ENCODE measurements around the gene KCNQ1. TPM values are rescaled to one million over a fixed set of nuclear protein-coding genes. Genes with fewer than 3 reads are reported as not detected.

Gene KCNQ1
- total and polyA plus RNA-seq, 2 experiments from 2014 or later: 0.45 to 0.87 TPM

DNA sequence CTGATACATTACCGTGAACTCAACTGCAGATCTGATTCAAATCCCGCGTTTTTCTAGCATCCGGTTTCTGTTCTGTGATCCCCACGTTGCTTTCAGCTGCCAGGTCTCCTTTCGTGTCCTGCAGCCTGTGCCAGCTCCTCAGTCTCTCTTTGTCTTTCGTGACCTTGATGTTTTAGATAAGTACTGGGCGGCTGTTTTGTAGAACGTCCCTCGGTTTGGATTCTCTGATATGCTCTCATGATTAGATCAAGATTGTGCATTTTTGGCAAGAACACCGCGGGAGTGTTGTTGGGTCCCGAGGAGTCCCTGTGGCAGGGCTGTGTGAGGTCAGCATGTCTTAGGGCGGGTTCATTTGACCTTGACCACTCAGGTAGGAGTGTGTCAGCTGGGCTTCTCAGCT lies 38.6 kb downstream of the KCNQ1 start:
- Histone ChIP-seq H3K9me2 (ENCODE audit: insufficient read depth) (0 out of 2 replicates have a peak, but pooled peaks cover 3% of the 10 kb centered on the region), H3K36me3 (ENCODE audit: insufficient read depth) (peaks cover 4% of the 10 kb centered on the region; the same call in 1 of the 2 replicates), H3K4me1 (ENCODE audit: insufficient read depth) (no peaks in the 10 kb centered on the region), H2AFZ (no peak overlapping the region), H3F3A (replicated peaks; ENCODE audit: low read depth) (no peaks in the 10 kb centered on the region), H4K20me1 (replicated peaks; ENCODE audit: insufficient read depth) (no peaks in the 10 kb centered on the region), H3K4me2 (no peak overlapping the region), H3K4me3 (no peak overlapping the region), H3K79me2 (replicated peaks; ENCODE audit: insufficient read depth) (no peaks in the 10 kb centered on the region), H3K27ac (ENCODE audit: low read depth) (no peak overlapping the region), H3K27me3 (ENCODE audit: insufficient read depth) (peaks cover 80% of the 10 kb centered on the region)
- no peaks in the 10 kb centered on the region for H3K4me1 Mint-ChIP-seq
- H3K9me3 Mint-ChIP-seq: peaks cover 43% of the 10 kb centered on the region
- peaks cover 13% of the 10 kb centered on the region for H3K36me3 Mint-ChIP-seq (ENCODE audit: low read depth)
- DNase-seq (ENCODE audit: low spot score) (no peak), ATAC-seq (no peak)
- TF ChIP-seq EZH2phosphoT487 (IDR thresholded peaks at IDR 0.05; ENCODE audit: unreplicated experiment) (no peak), EZH2 (IDR thresholded peaks at IDR 0.05; ENCODE audit: low read depth, unreplicated experiment) (no peak), ZNF114 (CRISPR knock-in tag; IDR thresholded peaks at IDR 0.05) (no peak), POLR2AphosphoS5 (IDR thresholded peaks at IDR 0.05; ENCODE audit: low read depth) (no peak), CREB1 (CRISPR knock-in tag; IDR thresholded peaks at IDR 0.05; ENCODE audit: low read depth) (no peak), ETS1 (IDR thresholded peaks at IDR 0.05) (no peak), JUNB (IDR thresholded peaks at IDR 0.05; ENCODE audit: unreplicated experiment) (no peak), NANOG (IDR thresholded peaks at IDR 0.05; ENCODE audit: borderline replicate concordance) (no peak), STAT1 (IDR thresholded peaks at IDR 0.05; ENCODE audit: unreplicated experiment) (no peak), ZNF331 (CRISPR knock-in tag; IDR thresholded peaks at IDR 0.05; ENCODE audit: low read depth) (no peak)
- TF ChIP-seq, protein P1, sequence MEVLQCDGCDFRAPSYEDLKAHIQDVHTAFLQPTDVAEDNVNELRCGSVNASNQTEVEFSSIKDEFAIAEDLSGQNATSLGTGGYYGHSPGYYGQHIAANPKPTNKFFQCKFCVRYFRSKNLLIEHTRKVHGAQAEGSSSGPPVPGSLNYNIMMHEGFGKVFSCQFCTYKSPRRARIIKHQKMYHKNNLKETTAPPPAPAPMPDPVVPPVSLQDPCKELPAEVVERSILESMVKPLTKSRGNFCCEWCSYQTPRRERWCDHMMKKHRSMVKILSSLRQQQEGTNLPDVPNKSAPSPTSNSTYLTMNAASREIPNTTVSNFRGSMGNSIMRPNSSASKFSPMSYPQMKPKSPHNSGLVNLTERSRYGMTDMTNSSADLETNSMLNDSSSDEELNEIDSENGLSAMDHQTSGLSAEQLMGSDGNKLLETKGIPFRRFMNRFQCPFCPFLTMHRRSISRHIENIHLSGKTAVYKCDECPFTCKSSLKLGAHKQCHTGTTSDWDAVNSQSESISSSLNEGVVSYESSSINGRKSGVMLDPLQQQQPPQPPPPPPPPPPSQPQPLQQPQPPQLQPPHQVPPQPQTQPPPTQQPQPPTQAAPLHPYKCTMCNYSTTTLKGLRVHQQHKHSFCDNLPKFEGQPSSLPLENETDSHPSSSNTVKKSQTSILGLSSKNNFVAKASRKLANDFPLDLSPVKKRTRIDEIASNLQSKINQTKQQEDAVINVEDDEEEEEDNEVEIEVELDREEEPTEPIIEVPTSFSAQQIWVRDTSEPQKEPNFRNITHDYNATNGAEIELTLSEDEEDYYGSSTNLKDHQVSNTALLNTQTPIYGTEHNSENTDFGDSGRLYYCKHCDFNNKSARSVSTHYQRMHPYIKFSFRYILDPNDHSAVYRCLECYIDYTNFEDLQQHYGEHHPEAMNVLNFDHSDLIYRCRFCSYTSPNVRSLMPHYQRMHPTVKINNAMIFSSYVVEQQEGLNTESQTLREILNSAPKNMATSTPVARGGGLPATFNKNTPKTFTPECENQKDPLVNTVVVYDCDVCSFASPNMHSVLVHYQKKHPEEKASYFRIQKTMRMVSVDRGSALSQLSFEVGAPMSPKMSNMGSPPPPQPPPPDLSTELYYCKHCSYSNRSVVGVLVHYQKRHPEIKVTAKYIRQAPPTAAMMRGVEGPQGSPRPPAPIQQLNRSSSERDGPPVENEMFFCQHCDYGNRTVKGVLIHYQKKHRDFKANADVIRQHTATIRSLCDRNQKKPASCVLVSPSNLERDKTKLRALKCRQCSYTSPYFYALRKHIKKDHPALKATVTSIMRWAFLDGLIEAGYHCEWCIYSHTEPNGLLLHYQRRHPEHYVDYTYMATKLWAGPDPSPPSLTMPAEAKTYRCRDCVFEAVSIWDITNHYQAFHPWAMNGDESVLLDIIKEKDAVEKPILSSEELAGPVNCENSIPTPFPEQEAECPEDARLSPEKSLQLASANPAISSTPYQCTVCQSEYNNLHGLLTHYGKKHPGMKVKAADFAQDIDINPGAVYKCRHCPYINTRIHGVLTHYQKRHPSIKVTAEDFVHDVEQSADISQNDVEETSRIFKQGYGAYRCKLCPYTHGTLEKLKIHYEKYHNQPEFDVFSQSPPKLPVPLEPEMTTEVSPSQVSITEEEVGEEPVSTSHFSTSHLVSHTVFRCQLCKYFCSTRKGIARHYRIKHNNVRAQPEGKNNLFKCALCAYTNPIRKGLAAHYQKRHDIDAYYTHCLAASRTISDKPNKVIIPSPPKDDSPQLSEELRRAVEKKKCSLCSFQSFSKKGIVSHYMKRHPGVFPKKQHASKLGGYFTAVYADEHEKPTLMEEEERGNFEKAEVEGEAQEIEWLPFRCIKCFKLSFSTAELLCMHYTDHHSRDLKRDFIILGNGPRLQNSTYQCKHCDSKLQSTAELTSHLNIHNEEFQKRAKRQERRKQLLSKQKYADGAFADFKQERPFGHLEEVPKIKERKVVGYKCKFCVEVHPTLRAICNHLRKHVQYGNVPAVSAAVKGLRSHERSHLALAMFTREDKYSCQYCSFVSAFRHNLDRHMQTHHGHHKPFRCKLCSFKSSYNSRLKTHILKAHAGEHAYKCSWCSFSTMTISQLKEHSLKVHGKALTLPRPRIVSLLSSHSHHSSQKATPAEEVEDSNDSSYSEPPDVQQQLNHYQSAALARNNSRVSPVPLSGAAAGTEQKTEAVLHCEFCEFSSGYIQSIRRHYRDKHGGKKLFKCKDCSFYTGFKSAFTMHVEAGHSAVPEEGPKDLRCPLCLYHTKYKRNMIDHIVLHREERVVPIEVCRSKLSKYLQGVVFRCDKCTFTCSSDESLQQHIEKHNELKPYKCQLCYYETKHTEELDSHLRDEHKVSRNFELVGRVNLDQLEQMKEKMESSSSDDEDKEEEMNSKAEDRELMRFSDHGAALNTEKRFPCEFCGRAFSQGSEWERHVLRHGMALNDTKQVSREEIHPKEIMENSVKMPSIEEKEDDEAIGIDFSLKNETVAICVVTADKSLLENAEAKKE (CRISPR knock-in tag; IDR thresholded peaks at IDR 0.05): no peak
- TF ChIP-seq, protein P2, sequence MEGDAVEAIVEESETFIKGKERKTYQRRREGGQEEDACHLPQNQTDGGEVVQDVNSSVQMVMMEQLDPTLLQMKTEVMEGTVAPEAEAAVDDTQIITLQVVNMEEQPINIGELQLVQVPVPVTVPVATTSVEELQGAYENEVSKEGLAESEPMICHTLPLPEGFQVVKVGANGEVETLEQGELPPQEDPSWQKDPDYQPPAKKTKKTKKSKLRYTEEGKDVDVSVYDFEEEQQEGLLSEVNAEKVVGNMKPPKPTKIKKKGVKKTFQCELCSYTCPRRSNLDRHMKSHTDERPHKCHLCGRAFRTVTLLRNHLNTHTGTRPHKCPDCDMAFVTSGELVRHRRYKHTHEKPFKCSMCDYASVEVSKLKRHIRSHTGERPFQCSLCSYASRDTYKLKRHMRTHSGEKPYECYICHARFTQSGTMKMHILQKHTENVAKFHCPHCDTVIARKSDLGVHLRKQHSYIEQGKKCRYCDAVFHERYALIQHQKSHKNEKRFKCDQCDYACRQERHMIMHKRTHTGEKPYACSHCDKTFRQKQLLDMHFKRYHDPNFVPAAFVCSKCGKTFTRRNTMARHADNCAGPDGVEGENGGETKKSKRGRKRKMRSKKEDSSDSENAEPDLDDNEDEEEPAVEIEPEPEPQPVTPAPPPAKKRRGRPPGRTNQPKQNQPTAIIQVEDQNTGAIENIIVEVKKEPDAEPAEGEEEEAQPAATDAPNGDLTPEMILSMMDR (conservative IDR thresholded peaks at IDR 0.05; ENCODE audit: low read depth in 2 of 2): no peak
- TF ChIP-seq, protein P3, sequence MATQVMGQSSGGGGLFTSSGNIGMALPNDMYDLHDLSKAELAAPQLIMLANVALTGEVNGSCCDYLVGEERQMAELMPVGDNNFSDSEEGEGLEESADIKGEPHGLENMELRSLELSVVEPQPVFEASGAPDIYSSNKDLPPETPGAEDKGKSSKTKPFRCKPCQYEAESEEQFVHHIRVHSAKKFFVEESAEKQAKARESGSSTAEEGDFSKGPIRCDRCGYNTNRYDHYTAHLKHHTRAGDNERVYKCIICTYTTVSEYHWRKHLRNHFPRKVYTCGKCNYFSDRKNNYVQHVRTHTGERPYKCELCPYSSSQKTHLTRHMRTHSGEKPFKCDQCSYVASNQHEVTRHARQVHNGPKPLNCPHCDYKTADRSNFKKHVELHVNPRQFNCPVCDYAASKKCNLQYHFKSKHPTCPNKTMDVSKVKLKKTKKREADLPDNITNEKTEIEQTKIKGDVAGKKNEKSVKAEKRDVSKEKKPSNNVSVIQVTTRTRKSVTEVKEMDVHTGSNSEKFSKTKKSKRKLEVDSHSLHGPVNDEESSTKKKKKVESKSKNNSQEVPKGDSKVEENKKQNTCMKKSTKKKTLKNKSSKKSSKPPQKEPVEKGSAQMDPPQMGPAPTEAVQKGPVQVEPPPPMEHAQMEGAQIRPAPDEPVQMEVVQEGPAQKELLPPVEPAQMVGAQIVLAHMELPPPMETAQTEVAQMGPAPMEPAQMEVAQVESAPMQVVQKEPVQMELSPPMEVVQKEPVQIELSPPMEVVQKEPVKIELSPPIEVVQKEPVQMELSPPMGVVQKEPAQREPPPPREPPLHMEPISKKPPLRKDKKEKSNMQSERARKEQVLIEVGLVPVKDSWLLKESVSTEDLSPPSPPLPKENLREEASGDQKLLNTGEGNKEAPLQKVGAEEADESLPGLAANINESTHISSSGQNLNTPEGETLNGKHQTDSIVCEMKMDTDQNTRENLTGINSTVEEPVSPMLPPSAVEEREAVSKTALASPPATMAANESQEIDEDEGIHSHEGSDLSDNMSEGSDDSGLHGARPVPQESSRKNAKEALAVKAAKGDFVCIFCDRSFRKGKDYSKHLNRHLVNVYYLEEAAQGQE (IDR thresholded peaks at IDR 0.05; ENCODE audit: unreplicated experiment): no peak
- peaks cover 68% of the 10 kb centered on the region for H3K27me3 Mint-ChIP-seq (ENCODE audit: insufficient read depth, low read depth, poor library complexity)
- no peak overlapping the region for H3K4me3 Mint-ChIP-seq
- no peak overlapping the region for H3K27ac Mint-ChIP-seq

Measured in GM23338 (cell line).